Stomach (tissue), 9 donors: ENCODE results near the gene SWT1. TPM values are rescaled to one million over a fixed set of nuclear protein-coding genes. Genes with fewer than 3 reads are reported as not detected.

Source experiments
- DNase-seq, 2 donors: peaks; one replicate each; pipeline versions ENCODE4 v3.0.0 to v3.0.0-alpha.2; 2013 to 2019
- H3K27ac ChIP-seq, 5 donors: fragments of 200-600 bp in 4 of 5; sonication (generic) in 4 of 5; one replicate each; pipeline ENCODE4 v1.5.1; 2013 to 2019; ENCODE audit warnings: mild to moderate bottlenecking in 1 of 5, moderate library complexity in 1 of 5
- H3K27me3 ChIP-seq, 3 donors: fragments of 200-600 bp; sonication (generic); one replicate each; pipeline ENCODE4 v1.5.1; 2017 to 2019; ENCODE audit warnings: mixed run types in 1 of 3
- H3K36me3 ChIP-seq, 4 donors: fragments of 200-600 bp; sonication (generic); 1 replicate in 3 of 4; 2 replicates in 1 of 4; pipeline ENCODE4 v1.5.1; 2016 to 2019
- H3K4me1 ChIP-seq, 4 donors: fragments of 200-600 bp; sonication (generic); one replicate each; pipeline ENCODE4 v1.5.1; 2016 to 2019
- H3K4me3 ChIP-seq, 4 donors: fragments of 200-600 bp; sonication (generic) in 3 of 4; one replicate each; pipeline ENCODE4 v1.5.1; 2016 to 2019; ENCODE audit warnings: mild to moderate bottlenecking in 1 of 4
- H3K9me3 ChIP-seq, 4 donors: fragments of 200-600 bp; sonication (generic); one replicate each; pipeline ENCODE4 v1.5.1; 2016 to 2019
- CTCF ChIP-seq, 7 experiments: fragments of 450-650 bp in 4 of 7; fragments of 200-600 bp in 3 of 7; sonication (generic) in 3 of 7; IDR thresholded peaks; one replicate each; pipeline ENCODE4 v1.5.1; 2016 to 2019; ENCODE audit warnings: antibody characterized with exemption in 7 of 7, control low read depth in 2 of 7, mild to moderate bottlenecking in 1 of 7
- EP300 ChIP-seq: sonication (generic); formaldehyde crosslinking; IDR thresholded peaks from one replicate; pipeline ENCODE4 v1.6.1; 2017; ENCODE audit warnings: antibody characterized with exemption
- POLR2A ChIP-seq, 4 donors: fragments of 450-650 bp; IDR thresholded peaks; one replicate each; pipeline ENCODE4 v1.6.1; 2016; ENCODE audit warnings: antibody characterized with exemption in 4 of 4, control low read depth in 2 of 4, mild to moderate bottlenecking in 1 of 4, moderate library complexity in 1 of 4
- POLR2AphosphoS5 ChIP-seq, 3 donors: sonication (generic); formaldehyde crosslinking; IDR thresholded peaks; one replicate each; pipeline ENCODE4 v1.6.1; 2016; ENCODE audit warnings: antibody characterized with exemption in 3 of 3
- WGBS, 5 donors: extraction: QIAGEN DNeasy Blood & Tissue Kit in 3 of 5; methylation state at CpG; one replicate each; pipeline versions ENCODE4 v1.1.5 to v1.1.7; 2013 to 2018; 5-methylcytosine and 5-hydroxymethylcytosine counted together
- intact Hi-C: fragments of 100-400 bp; cut with DNase I; formaldehyde crosslinking; loops from one replicate; pipeline ENCODE4 v1.15.1; 2023; ENCODE audit warnings: low total_unique reads
- polyA plus RNA-seq, 3 donors: library from polyadenylated mRNA; stranded (reverse); fragments of 200-250 nt; gene quantifications; one replicate each; pipeline ENCODE4 v1.2.3, GENCODE V29; 2013
- total RNA-seq, 5 donors: library from RNA; depleted of rRNA; stranded (reverse); fragments of >200 nt; gene quantifications; one replicate each; pipeline versions ENCODE4 v1.1.0 to v1.2.3, GENCODE V29; 2014 to 2016
- donor health status: healthy with polysubstance abuse.
- donor health status: Bipolar disorder and iron deficiency.
- donor health status: healthy.

The SWT1 gene
- total and polyA plus RNA-seq, 8 donors: 2.4 to 35.6 (median 7.3) TPM

GRCh38 chr1:185263780-185264179 is 106.8 kb downstream of the SWT1 start:
- Histone ChIP-seq H3K4me3 (no peak overlapping the region), H3K9me3 (no peaks in the 10 kb centered on the region), H3K27ac (no peak overlapping the region), H3K36me3 (no peaks in the 10 kb centered on the region), H3K27me3 (no peaks in the 10 kb centered on the region), H3K4me1 (peaks cover 0 to 6% (median 0%) of the 10 kb centered on the region in 4 donors)
- intact Hi-C loops: no loop called here
- no peak for DNase-seq
- WGBS, 5 donors: 27 to 75% (median 52%) methylated on average over 1 of the region's 1 CpG
- TF ChIP-seq EP300: no peak
- TF ChIP-seq CTCF (IDR thresholded peaks at IDR 0.05): no peak
- TF ChIP-seq POLR2A (IDR thresholded peaks at IDR 0.05): no peak
- no peak for TF ChIP-seq POLR2AphosphoS5 (IDR thresholded peaks at IDR 0.05)

- DNase-seq: no peak
- Histone ChIP-seq H3K36me3 (no peaks in the 10 kb centered on the region), H3K9me3 (no peaks in the 10 kb centered on the region), H3K27me3 (no peaks in the 10 kb centered on the region), H3K4me1 (no peaks in the 10 kb centered on the region), H3K4me3 (no peak overlapping the region), H3K27ac (no peak overlapping the region)
- TF ChIP-seq POLR2AphosphoS5 (IDR thresholded peaks at IDR 0.05): no peak
- TF ChIP-seq POLR2A (IDR thresholded peaks at IDR 0.05): no peak
- TF ChIP-seq EP300: no peak
- TF ChIP-seq CTCF (IDR thresholded peaks at IDR 0.05): no peak
- 90 to 97% (median 94%) methylated on average over 4 of the region's 4 CpGs for WGBS, 5 donors
- intact Hi-C loops: no loop called here
Observed at GRCh38 chr1:185265314-185265713, 108.3 kb downstream of the SWT1 start.

GRCh38 chr1:185267301-185267700 is 110.3 kb downstream of the SWT1 start:
- peaks cover 0 to 3% (median 0%) of the 10 kb centered on the region in 4 donors for H3K36me3 ChIP-seq
- intact Hi-C loops: no loop called here
- DNase-seq: no peak
- H3K27ac ChIP-seq: no peak overlapping the region
- no peak overlapping the region for H3K4me3 ChIP-seq
- no peaks in the 10 kb centered on the region for H3K4me1 ChIP-seq
- WGBS, 5 donors: 60 to 78% (median 68%) methylated on average over 3 of the region's 3 CpGs
- H3K9me3 ChIP-seq: no peaks in the 10 kb centered on the region
- TF ChIP-seq POLR2AphosphoS5 (IDR thresholded peaks at IDR 0.05) (no peak), CTCF (IDR thresholded peaks at IDR 0.05) (no peak), EP300 (no peak), POLR2A (IDR thresholded peaks at IDR 0.05) (no peak)
- no peaks in the 10 kb centered on the region for H3K27me3 ChIP-seq

- H3K36me3 ChIP-seq: peaks cover 0 to 3% (median 0%) of the 10 kb centered on the region in 4 donors
- H3K27me3 ChIP-seq: no peaks in the 10 kb centered on the region
- no peaks in the 10 kb centered on the region for H3K9me3 ChIP-seq
- intact Hi-C loops: no loop called here
- H3K4me1 ChIP-seq: no peaks in the 10 kb centered on the region
- no peak overlapping the region for H3K4me3 ChIP-seq
- no peak for DNase-seq
- no peak overlapping the region for H3K27ac ChIP-seq
- TF ChIP-seq POLR2A (IDR thresholded peaks at IDR 0.05): no peak
- no peak for TF ChIP-seq CTCF (IDR thresholded peaks at IDR 0.05)
- TF ChIP-seq EP300: no peak
- TF ChIP-seq POLR2AphosphoS5 (IDR thresholded peaks at IDR 0.05): no peak
Observed at GRCh38 chr1:185267701-185268100, 110.7 kb downstream of the SWT1 start.
